Left ventricle myocardium inferior (tissue), 1 donor: Measurements from ENCODE around the gene SUCLG2. TPM values are rescaled to one million over a fixed set of nuclear protein-coding genes. Genes with fewer than 3 reads are reported as not detected.

Experiments
- DNase-seq: peaks from one replicate; pipeline ENCODE4 v3.0.0-alpha.2; 2020
- H3K27ac ChIP-seq: fragments of 200-600 bp; replicated peaks from 2 replicates; pipeline ENCODE4 v1.8.0; 2021
- H3K27me3 ChIP-seq: fragments of 200-600 bp; 2 replicates; pipeline ENCODE4 v1.8.0; 2021; ENCODE audit warnings: low read depth
- H3K36me3 ChIP-seq: fragments of 200-600 bp; 2 replicates; pipeline ENCODE4 v1.8.0; 2021
- H3K4me1 ChIP-seq: fragments of 200-600 bp; 2 replicates; pipeline ENCODE4 v1.8.0; 2021
- H3K4me3 ChIP-seq: fragments of 200-600 bp; 2 replicates; pipeline ENCODE4 v1.8.0; 2021; ENCODE audit warnings: mild to moderate bottlenecking, moderate library complexity
- H3K9me3 ChIP-seq: fragments of 200-600 bp; replicated peaks from 2 replicates; pipeline ENCODE4 v1.8.0; 2021
- intact Hi-C: fragments of 100-400 bp; cut with micrococcal nuclease; formaldehyde crosslinking; loops from one replicate; pipeline ENCODE4 v1.11.0; 2022
- total RNA-seq: library from RNA; stranded (reverse); fragmentation: NEBNext Ultra II Directional; extraction: Animal tissue kit (Norgen Biotek cat#: 25700); gene quantifications from one replicate; pipeline ENCODE4 v1.2.1, GENCODE V29; 2021
- TF ChIP-seq, protein P1 (sequence below): fragments of 200-600 bp; IDR thresholded peaks from 2 replicates; pipeline ENCODE4 v1.8.0; 2021; ENCODE audit warnings: antibody characterized with exemption, mild to moderate bottlenecking, borderline replicate concordance
- donor health status: DM: no; HTN: yes; CAD: no; lungs with severe emphysema.

Gene SUCLG2
- total RNA-seq, 1 donor from 2014 or later = 100 TPM

DNA sequence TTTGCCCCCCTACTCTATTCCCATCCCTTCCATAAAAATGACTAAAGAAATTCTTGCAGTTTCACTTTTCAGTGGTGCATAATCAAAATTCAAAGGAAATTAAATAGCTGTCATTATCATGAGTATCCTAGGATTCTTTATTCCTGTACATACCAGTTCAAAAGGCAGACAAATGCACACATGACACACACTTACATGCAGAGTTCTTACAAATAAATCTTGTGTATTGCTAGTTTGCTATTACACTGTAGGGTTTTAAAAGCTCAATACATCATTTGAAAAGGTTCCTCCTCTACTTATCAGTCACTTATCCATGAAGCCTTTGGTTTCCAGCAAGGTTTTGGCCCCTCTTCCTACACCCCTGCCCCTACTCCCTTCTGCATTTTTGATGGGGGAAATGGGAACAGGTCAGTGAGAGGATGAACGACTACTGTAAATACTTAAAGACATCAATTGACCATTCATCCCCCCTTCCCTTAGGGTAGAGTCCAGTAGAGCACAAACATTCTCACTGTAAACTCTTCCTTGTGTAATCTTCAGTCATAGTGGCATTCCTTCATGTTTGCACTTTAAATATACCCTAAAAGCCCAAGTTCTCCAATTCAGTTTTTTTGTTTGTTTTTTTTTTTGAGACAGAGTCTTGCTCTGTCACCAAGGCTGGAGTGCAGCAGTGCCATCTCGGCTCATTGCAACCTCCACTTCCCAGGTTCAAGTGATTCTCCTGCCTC is 92.6 kb downstream of the SUCLG2 start:
- no peaks in the 10 kb centered on the region for H3K9me3 ChIP-seq
- peaks cover 5% of the 10 kb centered on the region for H3K36me3 ChIP-seq
- H3K4me1 ChIP-seq = no peaks in the 10 kb centered on the region
- no peak overlapping the region for H3K27ac ChIP-seq
- no peak for DNase-seq
- intact Hi-C loops = no loop called here
- no peaks in the 10 kb centered on the region for H3K27me3 ChIP-seq
- TF ChIP-seq, protein P1, sequence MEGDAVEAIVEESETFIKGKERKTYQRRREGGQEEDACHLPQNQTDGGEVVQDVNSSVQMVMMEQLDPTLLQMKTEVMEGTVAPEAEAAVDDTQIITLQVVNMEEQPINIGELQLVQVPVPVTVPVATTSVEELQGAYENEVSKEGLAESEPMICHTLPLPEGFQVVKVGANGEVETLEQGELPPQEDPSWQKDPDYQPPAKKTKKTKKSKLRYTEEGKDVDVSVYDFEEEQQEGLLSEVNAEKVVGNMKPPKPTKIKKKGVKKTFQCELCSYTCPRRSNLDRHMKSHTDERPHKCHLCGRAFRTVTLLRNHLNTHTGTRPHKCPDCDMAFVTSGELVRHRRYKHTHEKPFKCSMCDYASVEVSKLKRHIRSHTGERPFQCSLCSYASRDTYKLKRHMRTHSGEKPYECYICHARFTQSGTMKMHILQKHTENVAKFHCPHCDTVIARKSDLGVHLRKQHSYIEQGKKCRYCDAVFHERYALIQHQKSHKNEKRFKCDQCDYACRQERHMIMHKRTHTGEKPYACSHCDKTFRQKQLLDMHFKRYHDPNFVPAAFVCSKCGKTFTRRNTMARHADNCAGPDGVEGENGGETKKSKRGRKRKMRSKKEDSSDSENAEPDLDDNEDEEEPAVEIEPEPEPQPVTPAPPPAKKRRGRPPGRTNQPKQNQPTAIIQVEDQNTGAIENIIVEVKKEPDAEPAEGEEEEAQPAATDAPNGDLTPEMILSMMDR = no peak
- no peak overlapping the region for H3K4me3 ChIP-seq

DNA sequence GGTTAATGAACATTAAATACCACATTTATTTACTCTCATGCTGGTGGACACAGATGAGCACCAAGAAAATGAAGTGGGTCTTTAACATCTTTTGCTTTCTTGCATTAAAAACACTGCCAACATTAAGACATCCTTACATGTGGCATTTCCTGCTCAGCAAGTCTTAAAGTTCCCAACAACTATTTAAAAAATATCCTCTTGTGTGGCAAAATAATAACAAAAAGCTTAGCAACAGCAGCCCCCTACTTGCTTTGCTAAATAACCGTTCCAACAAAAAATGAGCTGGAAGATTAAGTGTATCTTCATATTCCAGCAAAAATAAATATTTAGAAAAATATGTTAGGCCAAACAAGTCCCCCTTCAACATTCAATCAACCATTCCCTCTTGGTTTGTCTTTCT is 93.1 kb downstream of the SUCLG2 start:
- no peaks in the 10 kb centered on the region for H3K4me1 ChIP-seq
- no peak overlapping the region for H3K27ac ChIP-seq
- H3K27me3 ChIP-seq = no peaks in the 10 kb centered on the region
- TF ChIP-seq, protein P1 = no peak
- peaks cover 5% of the 10 kb centered on the region for H3K36me3 ChIP-seq
- no peak for DNase-seq
- no peaks in the 10 kb centered on the region for H3K9me3 ChIP-seq
- intact Hi-C loops = no loop called here
- H3K4me3 ChIP-seq = no peak overlapping the region

DNA sequence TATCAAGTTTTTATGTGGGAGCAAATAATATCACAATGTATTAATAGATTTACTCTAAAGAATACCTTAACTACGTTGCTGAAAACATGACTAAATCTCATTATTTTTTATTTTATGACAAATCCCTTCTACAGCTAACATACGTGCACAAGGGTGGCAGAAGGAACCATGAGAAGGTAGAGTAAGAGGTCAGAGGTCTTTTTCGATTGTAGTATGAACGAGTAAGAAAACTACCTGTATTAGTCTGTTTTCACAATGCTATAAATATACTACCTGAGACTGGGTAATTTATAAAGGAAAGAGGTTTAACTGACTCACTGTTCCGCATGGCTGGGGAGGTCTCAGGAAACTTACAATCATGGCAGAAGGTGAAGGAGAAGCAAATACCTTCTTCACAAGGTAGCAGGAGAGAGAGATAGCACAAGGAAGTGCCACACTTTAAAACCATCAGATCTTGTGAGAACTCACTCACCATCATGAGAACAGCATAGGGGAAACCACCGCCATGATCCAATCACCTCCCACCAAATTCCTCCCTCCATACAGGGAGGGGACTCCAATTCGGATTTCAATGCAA is 95.3 kb downstream of the SUCLG2 start:
- TF ChIP-seq, protein P1 = no peak
- no peaks in the 10 kb centered on the region for H3K4me1 ChIP-seq
- H3K9me3 ChIP-seq = no peaks in the 10 kb centered on the region
- no peaks in the 10 kb centered on the region for H3K27me3 ChIP-seq
- H3K27ac ChIP-seq = no peak overlapping the region
- intact Hi-C loops = no loop called here
- H3K36me3 ChIP-seq = peaks cover 5% of the 10 kb centered on the region
- H3K4me3 ChIP-seq = no peak overlapping the region
- DNase-seq = no peak

DNA sequence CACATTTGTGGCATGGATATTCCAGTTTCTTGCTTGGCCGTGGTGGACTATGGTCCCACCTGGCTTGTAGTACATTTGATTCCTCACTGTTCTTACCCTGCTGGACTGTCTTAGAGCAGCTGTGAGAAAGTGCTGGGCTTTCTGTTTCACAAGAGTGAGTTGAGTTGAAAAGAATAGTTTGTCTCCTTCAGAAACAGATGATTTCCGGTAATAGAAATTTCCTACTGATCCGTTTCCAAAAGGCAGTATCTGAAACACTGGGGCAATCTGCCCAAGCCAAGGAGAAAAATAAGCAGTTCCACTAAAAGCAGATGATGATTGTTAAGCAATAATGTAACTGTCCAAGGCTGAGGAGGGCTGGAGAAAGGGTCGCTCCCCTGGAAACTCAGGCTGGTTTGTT is 96.0 kb downstream of the SUCLG2 start:
- no peaks in the 10 kb centered on the region for H3K4me1 ChIP-seq
- H3K27ac ChIP-seq = no peak overlapping the region
- no peak for DNase-seq
- H3K27me3 ChIP-seq = no peaks in the 10 kb centered on the region
- H3K4me3 ChIP-seq = no peak overlapping the region
- H3K9me3 ChIP-seq = no peaks in the 10 kb centered on the region
- TF ChIP-seq, protein P1 = no peak
- intact Hi-C loops = no loop called here
- H3K36me3 ChIP-seq = no peaks in the 10 kb centered on the region

DNA sequence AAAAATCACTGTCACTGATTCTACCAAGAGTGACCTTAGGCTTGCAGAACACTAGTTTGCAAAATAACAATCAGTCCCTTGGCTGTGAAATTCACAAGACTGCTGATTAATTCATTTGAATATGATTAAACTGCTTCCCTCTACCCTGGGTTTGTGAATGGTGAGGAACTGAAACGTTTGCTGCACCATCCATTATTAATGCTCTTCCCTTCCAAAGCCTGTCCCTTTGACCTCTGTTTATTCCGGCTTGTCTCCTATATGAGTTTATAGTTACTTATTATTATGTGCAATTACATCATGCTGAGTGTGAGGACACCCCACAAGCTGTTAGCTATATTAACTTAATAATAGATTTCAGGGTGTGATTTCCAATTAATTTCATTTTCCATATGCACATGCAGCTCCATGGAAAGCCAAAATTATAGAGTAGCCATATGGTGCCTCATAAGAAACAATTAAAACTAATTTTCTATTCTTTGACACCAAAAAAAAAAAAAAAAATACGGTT is 96.5 kb downstream of the SUCLG2 start:
- intact Hi-C loops = no loop called here
- H3K4me3 ChIP-seq = no peak overlapping the region
- no peaks in the 10 kb centered on the region for H3K27me3 ChIP-seq
- H3K4me1 ChIP-seq = no peaks in the 10 kb centered on the region
- H3K36me3 ChIP-seq = no peaks in the 10 kb centered on the region
- DNase-seq = no peak
- no peaks in the 10 kb centered on the region for H3K9me3 ChIP-seq
- H3K27ac ChIP-seq = no peak overlapping the region
- TF ChIP-seq, protein P1 = no peak
